ENCODE results near the gene TBC1D19.

- TF ChIP-seq CTCF (IDR thresholded peaks at IDR 0.05; ENCODE audit: low read depth, low read length, poor library complexity, severe bottlenecking) (no peak), EZH2phosphoT487 (IDR thresholded peaks at IDR 0.05; ENCODE audit: borderline replicate concordance, low read length) (no peak)
Observed at GRCh38 chr4:26782830-26783202, 198.9 kb downstream of the TBC1D19 start.

Measured in DOHH2 (cell line).